SHP77 (cell line): ENCODE data around the gene UBE2QL1.

Experiments
- DNase-seq, 2 experiments: peaks; one replicate each; lab custom pipeline; 2025; lab: John Stamatoyannopoulos, UW

Gene UBE2QL1, protein sequence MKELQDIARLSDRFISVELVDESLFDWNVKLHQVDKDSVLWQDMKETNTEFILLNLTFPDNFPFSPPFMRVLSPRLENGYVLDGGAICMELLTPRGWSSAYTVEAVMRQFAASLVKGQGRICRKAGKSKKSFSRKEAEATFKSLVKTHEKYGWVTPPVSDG

DNA sequence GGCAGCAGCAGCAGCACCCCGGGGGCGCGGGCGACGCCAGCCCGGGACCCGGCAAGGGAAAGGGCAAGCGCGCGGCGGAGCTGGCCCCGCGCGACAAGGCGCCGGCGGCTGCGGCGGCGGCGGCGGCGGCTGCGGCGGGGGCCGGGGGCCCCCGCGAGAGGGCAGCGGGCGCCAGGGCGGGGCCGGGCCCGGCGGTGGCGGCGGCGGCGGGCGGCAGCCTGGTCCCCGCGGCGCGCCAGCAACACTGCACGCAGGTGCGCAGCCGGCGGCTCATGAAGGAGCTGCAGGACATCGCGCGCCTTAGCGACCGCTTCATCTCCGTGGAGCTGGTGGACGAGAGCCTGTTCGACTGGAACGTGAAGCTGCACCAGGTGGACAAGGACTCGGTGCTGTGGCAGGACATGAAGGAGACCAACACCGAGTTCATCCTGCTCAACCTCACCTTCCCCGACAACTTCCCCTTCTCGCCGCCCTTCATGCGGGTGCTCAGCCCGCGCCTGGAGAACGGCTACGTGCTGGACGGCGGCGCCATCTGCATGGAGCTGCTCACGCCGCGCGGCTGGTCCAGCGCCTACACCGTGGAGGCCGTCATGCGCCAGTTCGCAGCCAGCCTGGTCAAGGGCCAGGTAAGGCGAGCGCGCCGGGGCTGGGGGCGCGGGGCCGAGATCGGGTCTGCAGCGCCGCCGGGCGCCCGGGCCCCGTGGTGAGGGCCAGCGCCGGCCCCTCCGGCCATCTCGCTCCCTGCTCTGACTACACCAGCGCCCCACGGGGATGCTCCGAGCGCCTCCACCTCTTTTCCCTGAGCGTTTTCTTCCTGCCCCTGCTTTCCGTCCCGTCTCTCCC is at the start of gene UBE2QL1:
Gene UBE2QL1, plus strand, starts transcription at position 238 of the 843 bp plus-strand sequence. Its CDS starts 35 bp downstream, at position 273.
- peak; percentile 45 to 65 for DNase-seq

DNA sequence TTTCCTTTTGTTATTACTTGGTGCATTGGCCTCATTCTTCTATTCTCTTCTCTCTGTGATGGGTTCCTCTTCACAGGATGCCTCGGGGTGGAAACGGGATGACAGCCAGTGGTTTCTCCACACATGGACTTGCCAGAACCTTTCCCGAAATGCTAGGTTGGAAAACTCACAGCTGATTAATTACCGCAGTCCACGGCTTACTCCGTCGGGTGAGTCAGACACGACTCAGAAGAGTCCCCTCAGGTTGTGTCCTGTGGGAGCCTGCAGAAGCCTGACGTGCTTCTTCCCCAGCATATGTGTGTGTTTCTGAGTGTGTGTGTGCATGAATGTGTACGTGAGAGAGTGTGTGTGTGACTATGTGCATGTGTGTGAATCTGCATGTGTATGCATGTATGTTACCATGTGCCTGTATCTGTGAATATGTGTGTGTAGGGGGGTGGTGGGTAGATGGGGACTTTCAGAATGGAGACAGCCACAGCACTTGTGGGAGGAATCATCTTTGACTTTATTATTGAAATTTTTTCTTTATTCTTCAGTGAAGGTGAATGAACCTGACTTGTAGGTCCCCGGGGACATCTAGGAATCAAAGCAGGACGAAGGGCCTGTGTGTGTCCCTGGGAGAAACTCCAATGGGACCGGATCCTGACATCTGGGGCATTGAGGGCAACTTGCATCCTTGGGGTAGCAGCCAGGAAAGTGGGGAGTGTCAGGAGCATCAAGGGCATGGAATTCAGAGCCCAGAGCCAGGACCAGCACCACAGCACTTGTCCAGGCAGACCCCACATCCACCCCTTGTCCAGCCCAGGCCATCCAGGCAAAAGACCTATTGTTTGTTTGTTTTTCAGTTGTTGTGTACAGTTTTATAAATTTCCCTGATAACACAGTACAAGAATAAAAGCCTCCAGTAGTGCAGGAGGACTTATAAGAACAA is 48.4 kb upstream of the UBE2QL1 start:
- DNase-seq, result no peak

DNA sequence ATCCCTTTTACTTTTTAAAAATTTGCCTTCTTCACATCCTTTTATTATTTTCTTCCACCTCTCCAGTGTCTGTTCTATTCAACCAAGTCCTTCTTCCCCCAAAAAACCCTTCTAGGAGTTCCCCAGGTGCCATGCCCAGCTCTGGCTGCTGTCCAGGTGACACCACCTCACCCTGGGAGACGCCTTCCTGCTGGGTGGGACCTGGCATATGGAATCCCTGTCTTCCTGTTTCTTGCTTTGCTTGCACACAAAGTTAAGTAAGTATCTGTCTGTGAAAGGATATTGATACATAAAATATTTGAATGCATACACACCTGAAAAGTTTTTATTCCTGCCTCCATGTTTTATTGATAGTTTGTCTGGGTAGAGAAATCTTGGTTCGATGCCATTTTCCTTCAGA is 47.2 kb upstream of the UBE2QL1 start:
- DNase-seq, result no peak

DNA sequence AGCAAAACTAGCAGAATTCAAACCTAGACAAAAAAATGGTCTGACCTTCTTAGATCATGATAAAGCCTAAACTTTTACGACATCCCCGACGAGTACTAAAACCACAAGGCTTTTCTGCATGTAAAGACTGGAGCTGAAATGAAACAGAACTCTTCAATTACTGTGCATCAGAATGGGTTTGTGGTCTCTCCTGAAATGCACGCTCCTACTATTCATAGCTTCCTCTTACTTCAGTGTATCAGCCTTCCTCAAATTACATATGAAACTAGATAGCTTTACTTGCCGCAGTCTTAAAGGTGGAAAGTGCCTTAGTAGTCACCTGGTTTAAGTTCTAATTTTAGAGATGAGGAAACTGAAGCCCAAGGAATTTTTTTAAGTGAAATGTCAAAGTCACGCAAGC is 45.7 kb upstream of the UBE2QL1 start:
- DNase-seq, result no peak

DNA sequence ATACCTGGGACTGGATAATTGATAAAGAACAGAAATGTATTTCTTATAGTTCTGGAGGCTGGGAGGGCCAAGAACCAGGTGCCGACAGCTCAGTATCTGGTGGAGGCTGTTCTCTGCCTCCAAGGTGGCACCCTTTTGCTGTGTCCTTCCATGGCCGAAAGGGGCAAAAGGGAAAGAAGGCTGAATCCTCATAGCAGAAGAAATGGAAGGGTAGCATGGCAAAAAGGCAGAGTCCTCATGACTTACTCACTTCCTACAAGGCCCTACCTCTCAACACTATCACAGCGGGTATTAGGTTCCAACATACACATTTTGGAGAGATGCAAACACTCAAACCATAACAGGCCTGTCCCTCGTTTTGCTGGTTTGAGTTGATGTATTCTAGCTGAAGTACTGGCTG is 45.2 kb upstream of the UBE2QL1 start:
- DNase-seq, result no peak

DNA sequence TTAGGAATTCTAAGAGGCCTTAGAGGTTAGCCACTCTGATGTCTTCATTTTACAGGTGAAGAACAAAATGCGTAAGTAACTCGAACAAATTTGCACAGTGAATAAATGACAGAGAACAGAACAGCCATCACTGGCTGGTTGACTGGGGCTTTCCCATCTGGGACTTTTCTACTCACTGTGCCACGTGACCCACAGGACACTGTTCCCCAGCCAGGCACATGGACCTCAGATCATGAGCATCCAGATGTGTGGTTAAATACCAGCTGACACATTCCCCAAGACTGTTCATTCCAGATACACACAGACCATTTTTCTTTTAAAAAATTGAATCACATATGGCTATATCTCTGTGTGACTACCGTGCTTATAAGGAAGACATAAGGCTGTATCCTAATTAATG is 44.5 kb upstream of the UBE2QL1 start:
- DNase-seq, result no peak

DNA sequence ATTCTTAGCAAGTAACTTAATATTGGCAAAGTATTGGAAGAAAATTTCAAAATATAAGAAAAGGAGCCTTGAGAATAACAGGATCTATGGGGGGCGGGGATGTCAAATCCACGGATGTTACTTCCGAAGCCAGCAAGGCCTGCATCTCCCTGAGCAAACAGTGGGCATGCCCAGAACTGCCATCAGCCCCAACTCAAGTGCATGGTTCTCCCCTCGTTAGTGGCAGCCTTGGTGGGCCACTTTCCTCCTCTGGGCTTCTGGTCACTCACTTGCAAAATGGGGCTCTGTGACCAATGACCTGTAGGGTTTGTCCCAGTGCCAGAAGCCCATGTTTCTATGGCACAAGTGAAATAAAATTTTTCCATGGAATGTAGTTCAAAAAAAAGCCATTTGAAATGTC is 43.1 kb upstream of the UBE2QL1 start:
- peak in 1 of 2 experiments; percentile 21 for DNase-seq

DNA sequence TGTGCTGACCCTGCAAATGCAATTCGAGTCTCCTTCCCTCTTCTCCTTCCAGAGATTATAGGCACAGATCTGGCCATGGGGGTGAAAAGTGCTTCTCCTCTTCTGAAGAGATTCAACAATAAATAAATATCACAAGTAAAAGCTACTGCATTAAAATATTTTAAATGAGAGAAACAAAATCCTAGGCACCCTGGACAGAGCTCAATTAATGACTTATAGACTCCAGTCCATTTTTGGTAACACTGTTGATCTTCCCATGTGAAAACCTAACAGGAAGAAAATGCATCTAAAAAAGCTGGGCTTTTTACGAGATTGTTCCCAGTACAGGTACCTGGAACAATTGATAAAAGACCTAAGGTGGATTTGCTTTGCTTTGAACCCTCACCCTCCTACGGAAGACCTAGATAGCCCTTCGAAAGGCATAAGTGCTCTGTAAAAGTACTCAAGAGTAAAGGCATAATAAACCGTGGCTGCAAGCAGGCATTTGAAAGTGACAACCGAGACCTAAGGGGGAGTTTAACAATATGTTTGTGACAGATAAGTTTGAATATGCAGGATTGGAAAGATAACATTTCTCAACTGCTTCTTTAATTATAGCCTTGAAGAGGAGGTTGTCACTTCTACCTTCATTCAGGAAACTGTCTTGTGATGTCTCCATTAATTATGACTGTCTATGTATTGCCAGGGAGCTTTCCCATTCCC is 41.0 kb upstream of the UBE2QL1 start:
- no peak for DNase-seq

DNA sequence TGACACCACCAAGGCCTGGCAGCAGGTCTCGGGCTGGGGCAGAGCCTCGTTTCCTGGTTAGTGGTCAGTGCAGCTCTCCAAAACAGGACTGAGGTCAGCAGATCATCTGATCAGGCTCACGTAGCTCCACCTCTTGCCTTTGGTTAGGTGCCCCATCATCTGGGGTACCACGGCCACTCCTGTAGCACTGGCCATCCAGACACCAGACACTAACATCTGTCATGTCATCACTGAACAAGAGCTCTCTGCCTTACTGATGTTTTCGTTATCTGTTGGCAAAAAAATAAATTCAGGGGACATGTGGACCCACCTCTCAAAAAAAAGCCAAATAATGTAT is 40.4 kb upstream of the UBE2QL1 start:
- no peak for DNase-seq

DNA sequence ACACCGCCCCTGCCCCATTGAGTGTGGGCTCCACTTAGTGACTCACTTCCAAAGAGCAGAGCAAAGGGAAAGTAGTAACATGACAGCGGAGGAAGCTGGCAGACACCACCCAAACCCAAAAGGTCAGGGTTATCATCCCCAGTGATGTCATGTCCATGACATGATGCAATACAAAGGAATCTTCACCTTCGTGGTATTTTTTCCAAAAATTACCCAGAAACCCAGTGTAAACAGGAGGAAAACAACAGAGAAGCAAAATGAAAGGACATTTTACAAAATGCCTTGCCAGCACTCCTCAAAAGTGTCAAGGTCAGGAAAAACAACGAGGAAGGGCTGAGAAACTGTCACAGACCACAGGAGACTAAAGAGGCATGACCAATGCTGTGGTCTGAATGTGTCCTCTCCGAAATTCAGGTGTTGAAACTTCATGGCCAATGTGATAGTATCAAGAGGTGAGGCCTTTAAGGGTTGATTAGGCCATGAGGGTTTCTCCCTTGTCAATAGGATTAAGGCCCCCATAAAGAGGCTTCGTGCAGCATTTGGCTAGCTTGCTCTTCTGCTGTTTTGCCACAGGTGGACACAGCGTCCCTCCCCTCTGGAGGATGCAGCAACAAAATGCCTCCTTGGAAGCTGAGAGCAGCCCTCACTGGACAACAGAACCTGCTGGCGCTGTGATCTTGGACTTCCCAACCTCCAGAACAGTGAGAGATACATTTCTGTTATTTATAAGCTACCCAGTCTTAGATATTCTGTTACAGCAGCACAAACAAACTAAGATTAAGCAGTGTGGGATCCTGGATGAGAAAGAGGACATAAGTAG is 39.8 kb upstream of the UBE2QL1 start:
- DNase-seq, result no peak

DNA sequence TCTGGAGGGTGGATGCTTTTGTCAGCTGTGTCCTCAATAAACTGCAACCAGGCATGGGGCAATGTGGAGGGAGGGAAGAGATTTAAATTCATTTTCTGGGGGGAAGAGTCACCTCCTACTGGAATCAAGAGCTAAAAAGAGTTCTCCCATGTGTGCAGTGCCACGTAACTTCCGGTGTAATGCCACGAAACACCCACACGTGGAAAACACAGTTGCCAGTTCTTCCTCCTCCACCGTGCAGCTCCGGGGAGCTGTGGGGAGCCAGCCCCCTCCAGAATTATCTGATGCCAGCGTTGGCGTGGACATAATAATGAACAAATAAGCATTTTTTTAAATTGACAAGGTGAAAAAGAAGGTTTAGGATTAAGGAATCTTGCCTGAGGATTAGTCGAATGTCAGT is 38.2 kb upstream of the UBE2QL1 start:
- DNase-seq, result no peak

DNA sequence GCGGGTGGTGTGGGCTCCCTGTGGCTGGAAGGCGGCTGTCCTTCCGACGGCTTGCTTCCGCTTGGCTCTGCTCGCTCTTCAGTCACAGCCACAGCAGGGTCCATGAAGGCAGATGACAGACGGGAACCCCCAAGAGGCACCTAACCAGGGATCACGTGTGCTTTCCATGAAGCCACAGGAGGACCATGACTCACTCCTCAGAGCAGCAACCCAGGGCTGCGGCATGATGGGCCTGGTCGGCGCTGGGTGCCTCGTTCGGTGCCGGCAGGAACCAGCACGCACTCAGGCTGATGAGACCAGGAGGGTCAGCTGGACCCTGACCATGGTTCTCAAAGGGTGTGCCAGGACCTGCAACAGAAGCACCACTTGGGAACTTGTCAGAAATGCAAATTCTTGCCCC is 37.5 kb upstream of the UBE2QL1 start:
- DNase-seq, result no peak

DNA sequence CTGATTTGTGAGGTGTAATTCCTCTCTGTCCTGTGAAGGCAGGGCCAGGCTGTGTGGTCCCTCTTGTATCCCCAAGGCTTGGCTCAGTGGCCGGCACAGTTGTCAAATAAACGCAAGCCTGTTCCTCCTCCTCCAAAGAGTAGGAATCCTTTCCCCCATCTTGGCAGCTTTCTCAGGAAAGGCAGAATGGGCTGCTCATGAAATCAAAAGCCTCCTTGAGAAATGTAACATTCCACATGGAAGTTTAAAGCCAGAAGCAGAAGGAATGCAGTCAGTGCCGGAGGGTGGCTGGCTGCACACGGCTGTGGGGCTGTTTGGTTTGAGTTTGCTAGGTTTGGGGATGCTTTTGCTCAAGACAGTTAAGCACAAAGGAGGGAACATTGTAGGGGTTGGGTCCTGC is 35.8 kb upstream of the UBE2QL1 start:
- no peak for DNase-seq

DNA sequence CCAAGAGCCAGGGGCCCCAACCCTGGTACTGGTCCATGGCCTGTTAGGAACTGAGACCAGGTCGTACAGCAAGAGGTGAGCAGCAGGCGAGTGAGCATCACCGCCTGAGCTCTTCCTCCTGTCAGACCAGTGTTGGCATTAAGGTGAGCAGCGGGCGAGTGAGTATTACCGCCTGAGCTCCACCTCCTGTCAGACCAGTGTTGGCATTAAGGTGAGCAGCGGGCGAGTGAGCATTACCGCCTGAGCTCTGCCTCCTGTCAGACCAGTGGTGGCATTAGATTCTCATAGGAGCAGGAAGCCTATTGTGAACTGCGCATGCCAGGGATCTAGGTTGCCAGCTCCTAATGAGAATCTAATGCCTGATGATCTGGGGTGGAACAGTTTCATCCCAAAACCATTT is 31.0 kb upstream of the UBE2QL1 start:
- no peak for DNase-seq

DNA sequence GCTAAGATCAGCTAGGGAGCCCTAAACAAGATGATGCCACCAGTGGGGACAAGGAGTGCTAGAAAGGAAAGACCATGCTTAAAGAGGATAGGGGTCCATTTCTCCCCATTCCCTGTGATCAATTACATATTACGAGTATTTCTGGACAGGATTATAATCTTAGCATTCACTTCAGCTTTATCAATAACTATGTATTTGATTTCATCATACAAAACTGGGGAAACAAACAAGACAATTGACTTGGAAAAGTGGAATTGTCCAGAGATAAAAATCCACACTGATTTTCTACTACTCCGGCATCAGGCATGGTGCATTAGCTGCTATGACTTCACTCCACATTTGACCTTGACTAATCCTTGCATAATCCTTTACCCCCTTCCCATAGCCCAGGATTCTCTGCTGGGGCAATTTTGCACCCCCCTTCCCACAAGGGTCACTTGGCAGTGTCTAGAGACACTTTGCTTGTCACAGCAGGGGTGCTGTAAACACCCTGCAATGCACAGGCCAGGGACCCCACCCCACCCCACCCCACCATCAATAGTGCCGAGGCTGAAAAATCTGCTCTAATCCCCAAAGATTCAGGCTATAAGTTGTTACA is 29.9 kb upstream of the UBE2QL1 start:
- peak in 1 of 2 experiments; percentile 36 for DNase-seq

DNA sequence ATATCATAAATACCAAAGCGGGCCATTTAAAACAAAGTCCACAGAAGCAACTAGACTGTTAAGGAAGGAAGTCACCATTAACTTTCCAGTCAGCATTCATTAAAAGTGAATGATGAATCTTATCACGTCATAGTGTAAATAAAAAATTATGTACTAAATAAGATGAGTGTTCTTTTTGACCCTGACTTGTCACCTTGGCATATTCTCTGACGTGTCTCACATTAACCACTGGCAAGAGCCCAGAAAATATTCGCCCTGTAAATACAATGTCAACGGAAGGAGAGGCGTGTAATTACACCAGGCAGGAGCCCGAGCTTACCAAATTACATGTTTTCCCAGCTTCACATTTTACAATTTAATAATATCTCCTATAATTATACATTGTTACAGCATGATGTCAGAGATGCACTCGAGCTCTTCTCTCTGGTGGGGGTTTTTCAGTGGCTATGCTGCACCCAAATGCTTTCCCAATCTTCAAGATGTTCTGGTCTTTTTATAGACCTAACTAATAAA is 29.3 kb upstream of the UBE2QL1 start:
- peak; percentile 93 to 94 for DNase-seq

DNA sequence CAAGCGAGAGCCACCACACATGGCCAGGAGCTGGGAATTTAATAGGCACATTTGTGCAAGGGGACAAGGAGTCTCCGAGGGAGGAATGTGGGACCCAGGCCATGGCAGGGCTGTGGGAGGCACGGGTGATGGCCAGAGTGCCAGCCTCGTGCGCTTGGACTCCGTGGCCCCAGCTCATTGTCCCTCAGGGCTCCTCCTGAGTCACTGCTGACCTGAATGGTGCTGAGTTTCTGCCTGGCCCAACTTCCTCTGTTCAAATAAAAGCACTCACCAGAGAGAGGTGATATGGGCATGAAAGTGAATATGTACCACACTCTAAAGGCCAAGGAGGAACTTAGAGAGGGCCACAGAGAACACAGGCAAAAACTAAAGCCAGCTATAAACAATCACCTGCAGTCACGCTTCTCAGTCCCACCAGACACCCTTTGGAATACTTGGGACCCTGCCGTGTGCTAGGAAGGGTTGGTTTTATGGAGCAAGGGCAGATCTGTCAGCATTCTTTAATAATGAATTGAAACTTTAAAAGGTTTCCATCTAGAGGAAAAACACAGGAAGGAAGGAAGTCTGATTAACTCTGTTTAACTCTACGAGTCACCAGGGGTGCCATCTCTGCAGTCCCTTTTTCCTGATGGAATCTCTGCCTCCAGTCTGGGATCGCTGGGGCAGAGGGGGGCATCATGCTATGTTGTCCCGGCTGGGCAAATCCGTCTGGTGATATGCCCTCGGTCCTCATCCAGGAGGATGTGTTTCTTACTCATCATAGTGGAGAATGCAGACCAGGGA is 25.1 kb upstream of the UBE2QL1 start:
- DNase-seq, result no peak

DNA sequence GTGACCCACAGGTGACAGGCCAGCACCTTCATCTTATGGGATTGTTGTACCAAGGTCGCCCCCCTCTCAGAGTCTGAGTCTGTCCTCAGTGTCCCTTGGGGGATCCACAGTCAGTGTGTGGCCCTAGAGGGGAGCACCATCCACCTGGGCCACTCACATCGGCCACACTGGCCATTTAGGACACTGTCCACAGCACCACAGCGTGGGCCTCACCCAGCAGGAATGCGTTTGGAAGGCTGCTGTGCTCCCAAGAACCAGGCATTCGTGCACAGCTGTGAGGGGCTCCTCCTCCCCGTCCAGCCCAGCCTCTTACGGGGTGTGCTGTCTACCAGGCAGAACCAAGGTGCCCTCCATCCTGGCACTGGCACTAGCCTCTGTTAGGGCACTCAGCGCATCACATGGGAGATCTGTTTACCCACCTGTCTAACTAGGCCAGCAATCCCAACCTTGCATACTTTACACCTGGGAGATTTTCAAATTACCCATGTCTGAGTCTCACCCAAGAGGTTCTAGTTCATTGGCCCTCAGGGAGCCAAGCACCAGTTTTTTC is 24.5 kb upstream of the UBE2QL1 start:
- DNase-seq, result peak in 1 of 2 experiments; percentile 26

DNA sequence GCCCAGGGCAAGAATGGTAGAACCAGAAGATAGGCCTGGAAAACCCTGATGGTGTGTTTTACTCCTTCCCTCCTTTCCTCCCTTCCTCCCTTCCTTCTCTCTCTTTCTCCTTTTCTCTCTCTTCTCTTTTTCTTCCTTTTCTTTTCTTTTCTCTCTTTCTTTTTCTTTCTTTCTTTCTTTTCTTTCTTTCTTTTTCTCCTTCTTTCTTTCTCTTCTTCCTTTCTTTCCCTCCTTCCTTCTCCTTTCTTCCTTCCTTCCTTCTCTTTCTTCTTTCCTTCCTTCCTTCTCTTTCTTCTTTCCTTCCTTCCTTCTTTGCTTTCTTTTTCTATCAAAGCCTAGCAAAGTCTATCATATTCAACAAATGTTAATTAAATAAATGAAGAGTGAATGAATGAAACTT is 24.0 kb upstream of the UBE2QL1 start:
- no peak for DNase-seq
